Esophagus squamous epithelium (tissue), 4 donors: Measurements from ENCODE around the gene ZEB1.

Experiments used
- POLR2A ChIP-seq, 4 donors: fragments of 450-650 bp; IDR thresholded peaks; one replicate each; pipeline ENCODE4 v1.6.1; 2017; ENCODE audit warnings: antibody characterized with exemption in 4 of 4, mild to moderate bottlenecking in 4 of 4, moderate library complexity in 3 of 4
- TF ChIP-seq, protein P1 (sequence below), 6 experiments: fragments of 450-650 bp in 4 of 6; fragments of 200-600 bp in 2 of 6; sonication (generic) in 2 of 6; IDR thresholded peaks; one replicate each; pipeline ENCODE4 v1.5.1; 2016 to 2019; ENCODE audit warnings: antibody characterized with exemption in 6 of 6, mild to moderate bottlenecking in 4 of 6, moderate library complexity in 4 of 6

DNA sequence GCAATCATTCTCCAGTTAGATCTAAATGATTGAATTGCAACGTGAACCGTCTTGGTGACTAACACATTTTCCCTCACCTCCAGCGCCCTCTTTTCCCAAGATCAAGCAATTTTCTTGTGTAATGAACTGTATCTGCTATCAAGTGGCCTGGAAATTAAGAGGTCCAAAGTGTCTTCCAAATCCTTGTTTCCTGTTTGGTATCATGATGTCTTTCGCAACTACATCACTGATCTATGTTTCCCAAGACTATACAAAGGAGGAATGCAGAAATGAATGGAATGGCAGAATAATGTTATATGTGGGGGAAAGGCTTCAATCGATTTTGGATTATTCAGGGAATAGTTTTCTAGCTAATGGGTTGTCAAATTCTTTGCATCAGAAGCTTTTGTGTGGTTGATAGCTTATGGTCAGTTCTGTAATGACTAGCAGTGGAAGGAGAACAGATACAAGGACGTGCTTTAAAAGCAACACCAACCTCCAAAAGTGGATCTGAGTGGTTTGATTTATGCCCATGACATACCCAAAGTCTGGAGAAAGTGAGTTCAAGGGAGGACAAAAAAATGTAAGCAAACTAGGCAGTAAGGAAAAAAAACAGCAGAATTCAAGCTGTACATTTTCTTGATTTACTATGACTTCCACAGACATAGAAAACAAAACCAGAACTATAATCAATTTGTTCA lies 14.6 kb upstream of the ZEB1 start:
- TF ChIP-seq, protein P1, sequence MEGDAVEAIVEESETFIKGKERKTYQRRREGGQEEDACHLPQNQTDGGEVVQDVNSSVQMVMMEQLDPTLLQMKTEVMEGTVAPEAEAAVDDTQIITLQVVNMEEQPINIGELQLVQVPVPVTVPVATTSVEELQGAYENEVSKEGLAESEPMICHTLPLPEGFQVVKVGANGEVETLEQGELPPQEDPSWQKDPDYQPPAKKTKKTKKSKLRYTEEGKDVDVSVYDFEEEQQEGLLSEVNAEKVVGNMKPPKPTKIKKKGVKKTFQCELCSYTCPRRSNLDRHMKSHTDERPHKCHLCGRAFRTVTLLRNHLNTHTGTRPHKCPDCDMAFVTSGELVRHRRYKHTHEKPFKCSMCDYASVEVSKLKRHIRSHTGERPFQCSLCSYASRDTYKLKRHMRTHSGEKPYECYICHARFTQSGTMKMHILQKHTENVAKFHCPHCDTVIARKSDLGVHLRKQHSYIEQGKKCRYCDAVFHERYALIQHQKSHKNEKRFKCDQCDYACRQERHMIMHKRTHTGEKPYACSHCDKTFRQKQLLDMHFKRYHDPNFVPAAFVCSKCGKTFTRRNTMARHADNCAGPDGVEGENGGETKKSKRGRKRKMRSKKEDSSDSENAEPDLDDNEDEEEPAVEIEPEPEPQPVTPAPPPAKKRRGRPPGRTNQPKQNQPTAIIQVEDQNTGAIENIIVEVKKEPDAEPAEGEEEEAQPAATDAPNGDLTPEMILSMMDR (IDR thresholded peaks at IDR 0.05) = no peak
- TF ChIP-seq POLR2A (IDR thresholded peaks at IDR 0.05) = no peak
